ENCODE measurements around the gene MAGEA10. TPM values are rescaled to one million over a fixed set of nuclear protein-coding genes. Genes with fewer than 3 reads are reported as not detected.
"Not testable (repeated sequence)": the region's sequence is repeated elsewhere in the genome, so short reads cannot be mapped to it uniquely, and the experiment has no call there.

MAGEA10 gene
- total RNA-seq, 8 experiments from 2014 or later, result 0.08 to 0.42 TPM; not detected in 6

GRCh38 chrX:152137771-152138387 is 498 bp downstream of the MAGEA10 start:
- in situ Hi-C loops (cut with MboI; ENCODE audit: low pct_unique_long_range_greater_than_20kb in 2 of 9, low sequenced_read_pairs in 9 of 9, unreplicated experiment in 9 of 9), result no loop called here
- no peak for ATAC-seq (replicated peaks in 6 of 8)
- WGBS, 10 experiments, result 87% methylated on average over 3 of the region's 26 CpGs; no CpG with 5 or more reads in 9 of the 10 experiments
- H3K27ac ChIP-seq, result no peak overlapping the region
- H3K4me1 ChIP-seq (replicated peaks in 1 of 2), result no peaks in the 10 kb centered on the region
- H3K4me3 ChIP-seq, result no peak overlapping the region

- Histone ChIP-seq H3K27ac (no peak overlapping the region), H3K4me3 (no peak overlapping the region), H3K4me1 (replicated peaks in 1 of 2) (no peaks in the 10 kb centered on the region)
- in situ Hi-C loops (cut with MboI; ENCODE audit: low pct_unique_long_range_greater_than_20kb in 2 of 9, low sequenced_read_pairs in 9 of 9, unreplicated experiment in 9 of 9), result no loop called here
- ATAC-seq (replicated peaks in 6 of 8), result no peak
- WGBS, 10 experiments, result no CpG with 5 or more reads among the region's 4 CpGs
Measured at GRCh38 chrX:152136312-152136711, 2.1 kb downstream of the MAGEA10 start.

- no peak overlapping the region for H3K27ac ChIP-seq
- no peaks in the 10 kb centered on the region for H3K4me1 ChIP-seq (replicated peaks in 1 of 2)
- no peak for ATAC-seq (replicated peaks in 6 of 8)
- in situ Hi-C loops (cut with MboI; ENCODE audit: low pct_unique_long_range_greater_than_20kb in 2 of 9, low sequenced_read_pairs in 9 of 9, unreplicated experiment in 9 of 9), result no loop called here
- no peak overlapping the region for H3K4me3 ChIP-seq
- 67% methylated on average over 1 of the region's 1 CpG; no CpG with 5 or more reads in 9 of the 10 experiments for WGBS, 10 experiments
Measured at GRCh38 chrX:152131525-152131924, 6.9 kb downstream of the MAGEA10 start.

- H3K4me1 ChIP-seq (replicated peaks in 1 of 2); in situ Hi-C loops (cut with MboI; ENCODE audit: low pct_unique_long_range_greater_than_20kb in 2 of 9, low sequenced_read_pairs in 9 of 9, unreplicated experiment in 9 of 9); H3K27ac ChIP-seq; H3K4me3 ChIP-seq: not testable (repeated sequence)
- ATAC-seq (replicated peaks in 6 of 8), result peak in 2 of 8 experiments; percentile 26 to 41
- 61 to 100% methylated on average over 1 to 2 of the region's 4 CpGs; no CpG with 5 or more reads in 8 of the 10 experiments for whole genome bisulfite sequencing, 10 experiments
Measured at GRCh38 chrX:152129069-152129844, 9.1 kb downstream of the MAGEA10 start.

GRCh38 chrX:152117305-152117704 is 21.1 kb downstream of the MAGEA10 start:
- in situ Hi-C loops (cut with MboI; ENCODE audit: low pct_unique_long_range_greater_than_20kb in 2 of 9, low sequenced_read_pairs in 9 of 9, unreplicated experiment in 9 of 9), result no loop called here
- no peaks in the 10 kb centered on the region for H3K4me1 ChIP-seq (replicated peaks in 1 of 2)
- WGBS, 10 experiments, result no CpG with 5 or more reads among the region's 3 CpGs
- no peak overlapping the region for H3K27ac ChIP-seq
- H3K4me3 ChIP-seq, result no peak overlapping the region
- peak in 2 of 8 experiments; percentile 51 to 68 for ATAC-seq (replicated peaks in 6 of 8)

GRCh38 chrX:152108527-152108926 is 29.9 kb downstream of the MAGEA10 start:
- Histone ChIP-seq H3K4me3 (no peak overlapping the region), H3K4me1 (replicated peaks in 1 of 2) (no peaks in the 10 kb centered on the region), H3K27ac (no peak overlapping the region)
- no peak for ATAC-seq (replicated peaks in 6 of 8)
- in situ Hi-C loops (cut with MboI; ENCODE audit: low pct_unique_long_range_greater_than_20kb in 2 of 9, low sequenced_read_pairs in 9 of 9, unreplicated experiment in 9 of 9), result no loop called here
- 29 to 80% (median 48%) methylated on average over 1 to 5 of the region's 5 CpGs; no CpG with 5 or more reads in 6 of the 10 experiments for WGBS, 10 experiments

GRCh38 chrX:152103866-152104265 is 34.5 kb downstream of the MAGEA10 start:
- in situ Hi-C loops (cut with MboI; ENCODE audit: low pct_unique_long_range_greater_than_20kb in 2 of 9, low sequenced_read_pairs in 9 of 9, unreplicated experiment in 9 of 9), result no loop called here
- WGBS, 10 experiments, result 45 to 92% (median 79%) methylated on average over 2 to 6 of the region's 6 CpGs; no CpG with 5 or more reads in 4 of the 10 experiments
- no peak overlapping the region for H3K4me3 ChIP-seq
- H3K4me1 ChIP-seq (replicated peaks in 1 of 2), result no peaks in the 10 kb centered on the region
- ATAC-seq (replicated peaks in 6 of 8), result no peak
- H3K27ac ChIP-seq, result no peak overlapping the region

- no peak for ATAC-seq (replicated peaks in 6 of 8)
- in situ Hi-C loops (cut with MboI; ENCODE audit: low pct_unique_long_range_greater_than_20kb in 2 of 9, low sequenced_read_pairs in 9 of 9, unreplicated experiment in 9 of 9), result no loop called here
- Histone ChIP-seq H3K4me1 (replicated peaks in 1 of 2) (no peaks in the 10 kb centered on the region), H3K27ac (no peak overlapping the region), H3K4me3 (no peak overlapping the region)
- 50 to 100% (median 86%) methylated on average over 1 to 6 of the region's 6 CpGs; no CpG with 5 or more reads in 2 of the 10 experiments for WGBS, 10 experiments
Measured at GRCh38 chrX:152086141-152086540, 52.2 kb downstream of the MAGEA10 start.

Other genes starting within 250 kb of the MAGEA10 start
- gene MAGEA4, start 225.7 kb downstream of the MAGEA10 start, total RNA-seq, result under 1 TPM in 4 of 8 experiments, not detected in 4; 0.08 to 0.28 (median 0.19) TPM
- 10 to 100 TPM in 3 of 8 experiments, 1 to 10 TPM in 1, under 1 TPM in 4; 0.16 to 40.0 (median 3.3) TPM for gene GABRE, start 163.9 kb downstream of the MAGEA10 start, total RNA-seq

Measured in motor neuron (in vitro differentiated cells).